COLO829 (cell line): Measurements from ENCODE around the gene CASK.
A peak's percentile ranks its signal among the peaks of the same experiment; 100 is the strongest.

Source experiments
- DNase-seq: peaks from one replicate; pipeline ENCODE4 v3.0.0; 2012; ENCODE audit warnings: low spot score

CASK gene

GRCh38 chrX:41923211-41923977 lies at the start of gene CASK:
TSS of gene CASK (minus strand) at chrX:41923554. CDS start at chrX:41922988, 566 bp downstream.
- peak; percentile 69 for DNase-seq

- DNase-seq, result no peak
Observed at GRCh38 chrX:41971346-41971745, 48.0 kb upstream of the CASK start.

GRCh38 chrX:41970419-41970818 lies 47.1 kb upstream of the CASK start:
- no peak for DNase-seq

GRCh38 chrX:41963348-41963747 lies 40.0 kb upstream of the CASK start:
- no peak for DNase-seq

- no peak for DNase-seq
Observed at GRCh38 chrX:41960142-41960541, 36.8 kb upstream of the CASK start.

GRCh38 chrX:41958861-41959260 lies 35.5 kb upstream of the CASK start:
- DNase-seq, result no peak

GRCh38 chrX:41956027-41956426 lies 32.7 kb upstream of the CASK start:
- DNase-seq, result no peak

- DNase-seq, result no peak
Observed at GRCh38 chrX:41952102-41952501, 28.7 kb upstream of the CASK start.

GRCh38 chrX:41946989-41947612 lies 23.7 kb upstream of the CASK start:
- DNase-seq, result no peak

GRCh38 chrX:41946235-41946634 lies 22.9 kb upstream of the CASK start:
- DNase-seq, result no peak

GRCh38 chrX:41935832-41936231 lies 12.5 kb upstream of the CASK start:
- DNase-seq, result no peak

GRCh38 chrX:41933546-41933945 lies 10.2 kb upstream of the CASK start:
- DNase-seq, result no peak

- no peak for DNase-seq
Observed at GRCh38 chrX:41932885-41933284, 9.5 kb upstream of the CASK start.

- no peak for DNase-seq
Observed at GRCh38 chrX:41931591-41931990, 8.2 kb upstream of the CASK start.

GRCh38 chrX:41923978-41924683 lies 777 bp upstream of the CASK start:
- no peak for DNase-seq

GRCh38 chrX:41922431-41923151 lies 763 bp downstream of the CASK start:
- no peak for DNase-seq

GRCh38 chrX:41921492-41922430 lies 1.6 kb downstream of the CASK start:
- no peak for DNase-seq

- DNase-seq, result no peak
Observed at GRCh38 chrX:41919870-41920269, 3.5 kb downstream of the CASK start.

- no peak for DNase-seq
Observed at GRCh38 chrX:41917517-41917916, 5.8 kb downstream of the CASK start.

GRCh38 chrX:41913476-41913875 lies 9.9 kb downstream of the CASK start:
- no peak for DNase-seq

GRCh38 chrX:41912923-41913322 lies 10.4 kb downstream of the CASK start:
- DNase-seq, result no peak
